ENCODE results near the gene SFMBT2.

SFMBT2 gene

DNA sequence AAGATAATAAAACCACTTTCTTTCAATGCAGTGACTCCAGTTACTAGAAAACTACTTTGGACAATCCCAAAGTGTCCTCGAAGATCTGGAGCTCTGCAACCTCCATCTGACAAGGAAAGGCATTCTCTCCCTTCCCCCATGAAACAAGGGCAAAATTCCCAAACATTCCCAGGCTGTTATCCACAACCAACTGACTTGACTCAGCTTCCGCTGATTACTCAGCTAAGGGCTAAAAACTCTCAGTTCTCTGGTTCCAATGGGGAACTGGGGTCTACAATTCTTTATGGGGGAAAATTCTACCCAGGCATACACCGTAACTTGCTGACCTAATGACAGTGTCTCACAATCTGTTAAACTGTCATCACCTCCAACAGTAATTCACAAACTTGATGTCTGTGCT, 48.4 kb downstream of the SFMBT2 start:
- TF ChIP-seq CTCF (conservative IDR thresholded peaks at IDR 0.05; ENCODE audit: low read depth, low read length) = no peak
- Histone ChIP-seq H3K4me2 (no peak overlapping the region), H3K79me2 (ENCODE audit: insufficient read depth, low read depth) (peaks cover 82% of the 10 kb centered on the region), H3K27me3 (ENCODE audit: insufficient read depth, low read depth) (no peaks in the 10 kb centered on the region), H3K9ac (no peak overlapping the region), H3K27ac (no peak overlapping the region), H2AFZ (ENCODE audit: low read depth) (no peak overlapping the region), H3K36me3 (ENCODE audit: insufficient read depth) (peaks cover 22% of the 10 kb centered on the region; the same call in 1 of the 2 replicates), H4K20me1 (ENCODE audit: insufficient read depth) (peaks cover 3% of the 10 kb centered on the region), H3K4me3 (IDR thresholded peaks at IDR 0.05; ENCODE audit: insufficient read depth, low read depth, low read length) (no peak overlapping the region), H3K4me1 (ENCODE audit: low read depth, poor library complexity, severe bottlenecking) (no peaks in the 10 kb centered on the region)

DNA sequence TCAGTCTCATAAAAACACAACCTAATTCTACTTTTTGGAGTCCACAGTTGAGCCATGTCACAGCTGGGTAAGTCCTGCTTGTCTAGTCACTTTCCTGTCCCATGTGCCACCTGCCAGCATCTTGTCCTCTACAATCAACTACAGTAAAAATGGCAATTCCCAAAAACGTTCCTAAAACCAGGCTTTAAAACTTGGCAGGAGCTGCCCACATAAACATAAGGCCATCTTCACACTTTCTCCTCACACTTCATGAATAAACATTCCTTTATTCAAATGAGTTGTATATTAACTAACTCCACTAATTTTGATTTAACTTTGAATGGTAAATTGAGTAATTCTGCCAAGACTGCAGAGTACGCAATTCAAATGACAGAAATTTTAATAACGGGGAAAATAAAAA, 49.5 kb downstream of the SFMBT2 start:
- H3K4me1 ChIP-seq (ENCODE audit: low read depth, poor library complexity, severe bottlenecking) = no peaks in the 10 kb centered on the region

GRCh38 chr10:7359954-7360353, 50.9 kb downstream of the SFMBT2 start:
- no peak overlapping the region for H3K4me2 ChIP-seq
- no peaks in the 10 kb centered on the region for H3K4me1 ChIP-seq (ENCODE audit: low read depth, poor library complexity, severe bottlenecking)
- H3K9ac ChIP-seq = no peak overlapping the region
- H3K4me3 ChIP-seq (IDR thresholded peaks at IDR 0.05; ENCODE audit: insufficient read depth, low read depth, low read length) = no peak overlapping the region
- no peak overlapping the region for H3K27ac ChIP-seq
- no peak for TF ChIP-seq CTCF (conservative IDR thresholded peaks at IDR 0.05; ENCODE audit: low read depth, low read length)
- peaks cover 12% of the 10 kb centered on the region; the same call in 1 of the 2 replicates for H3K36me3 ChIP-seq (ENCODE audit: insufficient read depth)
- H4K20me1 ChIP-seq (ENCODE audit: insufficient read depth) = peaks cover 5% of the 10 kb centered on the region
- no peaks in the 10 kb centered on the region for H3K27me3 ChIP-seq (ENCODE audit: insufficient read depth, low read depth)
- H3K79me2 ChIP-seq (ENCODE audit: insufficient read depth, low read depth) = peaks cover 82% of the 10 kb centered on the region
- no peak overlapping the region for H2AFZ ChIP-seq (ENCODE audit: low read depth)

More for the DNA sequence above, 49.5 kb downstream of the SFMBT2 start:
- Histone ChIP-seq H3K9ac (no peak overlapping the region), H3K4me2 (no peak overlapping the region), H3K27ac (no peak overlapping the region), H3K4me3 (IDR thresholded peaks at IDR 0.05; ENCODE audit: insufficient read depth, low read depth, low read length) (no peak overlapping the region), H3K27me3 (ENCODE audit: insufficient read depth, low read depth) (no peaks in the 10 kb centered on the region), H3K79me2 (ENCODE audit: insufficient read depth, low read depth) (peaks cover 83% of the 10 kb centered on the region), H2AFZ (ENCODE audit: low read depth) (no peak overlapping the region), H3K36me3 (ENCODE audit: insufficient read depth) (peaks cover 12% of the 10 kb centered on the region; the same call in 1 of the 2 replicates), H4K20me1 (ENCODE audit: insufficient read depth) (peaks cover 5% of the 10 kb centered on the region)
- no peak for TF ChIP-seq CTCF (conservative IDR thresholded peaks at IDR 0.05; ENCODE audit: low read depth, low read length)

GRCh38 chr10:7359356-7359755, 51.5 kb downstream of the SFMBT2 start:
- Histone ChIP-seq H3K4me2 (no peak overlapping the region), H3K36me3 (ENCODE audit: insufficient read depth) (peaks cover 8% of the 10 kb centered on the region; the same call in 1 of the 2 replicates), H3K9ac (no peak overlapping the region), H2AFZ (ENCODE audit: low read depth) (no peak overlapping the region), H3K4me1 (ENCODE audit: low read depth, poor library complexity, severe bottlenecking) (no peaks in the 10 kb centered on the region), H3K27ac (no peak overlapping the region), H3K79me2 (ENCODE audit: insufficient read depth, low read depth) (peaks cover 82% of the 10 kb centered on the region), H3K27me3 (ENCODE audit: insufficient read depth, low read depth) (no peaks in the 10 kb centered on the region), H4K20me1 (ENCODE audit: insufficient read depth) (peaks cover 10% of the 10 kb centered on the region), H3K4me3 (IDR thresholded peaks at IDR 0.05; ENCODE audit: insufficient read depth, low read depth, low read length) (no peak overlapping the region)
- no peak for TF ChIP-seq CTCF (conservative IDR thresholded peaks at IDR 0.05; ENCODE audit: low read depth, low read length)

All from KMS-11 (cell line).